HepG2 (cell line): Measurements from ENCODE around the gene WIPF3. TPM values are rescaled to one million over a fixed set of nuclear protein-coding genes. Genes with fewer than 3 reads are reported as not detected.

ENCODE experiments used
- ATAC-seq: fragments of 200-7000 bp; cut with Tn5 transposase; 3 replicates; pipeline ENCODE4 v1.9.1; 2020; ENCODE audit warnings: mild to moderate bottlenecking, moderate library complexity
- BruUV-seq: library from RNA; stranded (reverse); fragments of 400-500 nt; replicated peaks from 2 replicates; lab custom pipeline; 2021; lab: Mats Ljungman, UMichigan
- CTCF ChIA-PET: fragments of 300-600 bp; formaldehyde crosslinking; extraction: SDS; loops from one replicate; lab custom pipeline; 2021; ENCODE audit warnings: low total read pairs, inconsistent platforms, low intra/inter-chr PET ratio; lab: Yijun Ruan, JAX
- POLR2A ChIA-PET: fragments of 350-600 bp; sonication (Branson Sonifier 250); formaldehyde crosslinking; loops from one replicate; lab custom pipeline; 2020; ENCODE audit warnings: antibody characterized with exemption, inconsistent platforms; lab: Yijun Ruan, JAX
- DNase-seq: peaks from one replicate; pipeline ENCODE4 v3.0.0-alpha.2; 2015; ENCODE audit warnings: low spot score
- FAIRE-seq: peaks from 3 replicates; lab custom pipeline; 2011; peaks lifted over from hg19 to GRCh38; lab: Jason Lieb, UNC
- H2AFZ ChIP-seq: one replicate; pipeline ENCODE4 v1.6.1; 2011; ENCODE audit warnings: low read length, inconsistent platforms
- H3K27ac ChIP-seq: fragments of 300-600 bp; 3 replicates; pipeline ENCODE4 v1.8.0; 2011; ENCODE audit warnings: mixed run types, mild to moderate bottlenecking, mixed read lengths, low read length, inconsistent platforms; ENCODE audit not compliant: insufficient read depth; ENCODE audit errors: extremely low read length
- H3K27me3 ChIP-seq, 2 experiments: fragments of 200-600 bp in 1 of 2; 2 replicates in 1 of 2; 3 replicates in 1 of 2; pipeline versions ENCODE4 v1.6.0 to v1.8.0; 2011; ENCODE audit warnings: low read length in 2 of 2, mild to moderate bottlenecking in 2 of 2, moderate library complexity in 2 of 2, inconsistent platforms in 1 of 2; ENCODE audit not compliant: insufficient read depth in 2 of 2, control insufficient read depth in 1 of 2
- H3K36me3 ChIP-seq, 2 experiments: fragments of 200-600 bp in 1 of 2; replicated peaks in 1 of 2; 2 replicates in 1 of 2; 3 replicates in 1 of 2; pipeline versions ENCODE4 v1.5.1 to v1.8.0; 2011; ENCODE audit warnings: low read length in 2 of 2, inconsistent platforms in 1 of 2; ENCODE audit not compliant: insufficient read depth in 2 of 2, control insufficient read depth in 1 of 2
- H3K4me1 ChIP-seq: 2 replicates; pipeline ENCODE4 v1.5.1; 2012; ENCODE audit warnings: low read length, inconsistent platforms; ENCODE audit not compliant: insufficient read depth
- H3K4me2 ChIP-seq: 2 replicates; pipeline ENCODE4 v1.6.0; 2011; ENCODE audit warnings: low read depth, low read length, inconsistent platforms
- H3K4me3 ChIP-seq, 3 experiments: fragments of 200-600 bp in 1 of 3; sonication (generic), shearing (Covaris generic) in 1 of 3; replicated peaks in 1 of 3; 2 replicates each; pipeline ENCODE4 v1.5.1; 2011 to 2016; ENCODE audit warnings: low read length in 3 of 3, inconsistent platforms in 2 of 3, low read depth in 2 of 3, mild to moderate bottlenecking in 2 of 3, control low read depth in 1 of 3, mixed read lengths in 1 of 3; ENCODE audit not compliant: insufficient read depth in 1 of 3
- H3K79me2 ChIP-seq: one replicate; pipeline ENCODE4 v1.6.1; 2011; ENCODE audit warnings: low read length, inconsistent platforms; ENCODE audit not compliant: insufficient read depth
- H3K9ac ChIP-seq: 2 replicates; pipeline ENCODE4 v1.6.0; 2011; ENCODE audit warnings: mild to moderate bottlenecking, low read depth, low read length, inconsistent platforms; ENCODE audit not compliant: insufficient read depth
- H3K9me3 ChIP-seq: 2 replicates; pipeline ENCODE4 v1.5.1; 2012; ENCODE audit warnings: mild to moderate bottlenecking, low read length
- H4K20me1 ChIP-seq: 2 replicates; pipeline ENCODE4 v1.6.0; 2011; ENCODE audit warnings: inconsistent platforms, mild to moderate bottlenecking, low read length, moderate library complexity; ENCODE audit not compliant: insufficient read depth
- NFE2L1 ChIP-seq: sonication (generic); formaldehyde crosslinking; IDR thresholded peaks from 2 replicates; pipeline ENCODE4 v1.4.0; 2020; ENCODE audit warnings: missing genetic modification reagents, mild to moderate bottlenecking, borderline replicate concordance
- NR3C1 ChIP-seq: sonication (generic); formaldehyde crosslinking; IDR thresholded peaks from 2 replicates; pipeline ENCODE4 v1.4.0; 2020; ENCODE audit warnings: missing genetic modification reagents
- RARA ChIP-seq: IDR thresholded peaks from 2 replicates; pipeline ENCODE4 v1.6.1; 2016; ENCODE audit warnings: missing genetic modification reagents, missing compliant biosample characterization
- ZFY ChIP-seq: sonication (generic); formaldehyde crosslinking; IDR thresholded peaks from 2 replicates; pipeline ENCODE4 v1.4.0; 2020; ENCODE audit warnings: missing genetic modification reagents
- ZNF207 ChIP-seq: fragments of 450-650 bp; IDR thresholded peaks from 2 replicates; pipeline ENCODE4 v1.6.1; 2016; ENCODE audit warnings: antibody characterized with exemption, borderline replicate concordance
- ZNF317 ChIP-seq: sonication (generic); formaldehyde crosslinking; IDR thresholded peaks from 2 replicates; pipeline ENCODE4 v1.5.0; 2020; ENCODE audit warnings: mild to moderate bottlenecking, missing genetic modification reagents
- ZNF619 ChIP-seq: sonication (generic); formaldehyde crosslinking; IDR thresholded peaks from 2 replicates; pipeline ENCODE4 v1.4.0; 2020; ENCODE audit warnings: mild to moderate bottlenecking, missing genetic modification reagents
- WGBS: methylation state at CpG from one replicate; pipeline ENCODE4 v1.1.6; 2017; ENCODE audit warnings: low lambda C conversion rate; 5-methylcytosine and 5-hydroxymethylcytosine counted together
- in situ Hi-C: cut with HindIII; loops from 2 replicates; pipeline ENCODE4 v1.10.0; 2017; ENCODE audit warnings: low pct_unique_long_range_greater_than_20kb; ENCODE audit not compliant: extremely low pct_ligation_motif_present
- intact Hi-C: fragments of 100-400 bp; cut with micrococcal nuclease; formaldehyde crosslinking; loops from one replicate; pipeline ENCODE4 v1.10.0; 2022; ENCODE audit not compliant: unreplicated experiment
- polyA plus RNA-seq, 8 experiments: library from polyadenylated mRNA; depleted of rRNA in 3 of 8; stranded (reverse) in 7 of 8; unstranded in 1 of 8; fragments of >200 nt; fragmentation: Illumina TruSeq in 4 of 8; extraction: Trizol in 4 of 8; gene quantifications; 2 replicates each; pipeline versions ENCODE4 v1.2.1 to v1.2.3, GENCODE V29; 2011 to 2016; ENCODE audit warnings: low read depth in 4 of 8, missing spikeins in 1 of 8, mixed read lengths in 1 of 8; ENCODE audit not compliant: insufficient read depth in 1 of 8
- total RNA-seq, 5 experiments: library from RNA; depleted of rRNA; stranded (reverse); fragments of >200 nt; fragmentation: Illumina TruSeq; extraction: Trizol; gene quantifications; 2 replicates each; pipeline ENCODE4 v1.2.3, GENCODE V29; 2016; ENCODE audit warnings: low read depth in 1 of 5
- TF ChIP-seq, protein P1 (sequence below): sonication (generic); formaldehyde crosslinking; IDR thresholded peaks from 2 replicates; pipeline ENCODE4 v1.5.0; 2020; ENCODE audit warnings: mild to moderate bottlenecking, missing genetic modification reagents
- TF ChIP-seq, protein P2 (sequence below): sonication (generic); formaldehyde crosslinking; conservative IDR thresholded peaks from 2 replicates; pipeline ENCODE4 v1.8.1; 2023; ENCODE audit warnings: missing genetic modification reagents
- TF ChIP-seq, protein P3 (sequence below): sonication (generic); formaldehyde crosslinking; IDR thresholded peaks from 2 replicates; pipeline ENCODE4 v1.4.0; 2020; ENCODE audit warnings: missing genetic modification reagents
- TF ChIP-seq, protein P4 (sequence below): IDR thresholded peaks from 2 replicates; pipeline ENCODE4 v1.4.0; 2020; ENCODE audit warnings: mild to moderate bottlenecking, missing genetic modification reagents

Gene WIPF3
- total and polyA plus RNA-seq, 2 of the 13 experiments (the other 11 are each of a cell fraction or from before 2014, with no cell fraction given): 0.03 TPM; not detected in 1

DNA sequence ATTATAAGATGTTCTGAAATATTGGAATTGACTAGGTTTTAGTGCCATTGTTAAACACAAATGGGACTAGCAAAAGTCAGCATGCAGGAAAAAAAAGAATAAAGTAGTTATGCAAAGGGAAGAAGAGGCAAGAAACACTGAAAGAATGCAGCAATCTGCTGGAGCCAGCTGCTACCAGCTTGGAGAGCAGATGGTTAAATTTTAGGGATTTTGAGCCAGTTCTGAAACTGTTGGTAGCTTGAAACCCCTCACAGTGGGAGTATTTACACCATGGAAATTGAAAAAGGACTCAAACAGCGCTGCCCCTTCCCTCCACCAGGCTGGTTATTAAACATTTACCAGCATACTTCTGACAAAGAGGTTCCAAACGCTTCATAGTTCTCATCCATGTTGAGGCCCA lies 142.3 kb downstream of the WIPF3 start:
- intact Hi-C loops (no loop called here), in situ Hi-C loops (no loop called here)
- Histone ChIP-seq H3K27ac (no peak overlapping the region), H3K27me3 (no peaks in the 10 kb centered on the region), H3K4me2 (no peak overlapping the region), H3K9me3 (no peaks in the 10 kb centered on the region), H3K4me3 (no peak overlapping the region), H3K4me1 (no peaks in the 10 kb centered on the region), H3K79me2 (no peaks in the 10 kb centered on the region), H3K36me3 (peaks cover 40 to 74% of the 10 kb centered on the region in 2 experiments), H2AFZ (no peak overlapping the region), H3K9ac (no peak overlapping the region), H4K20me1 (peaks cover 6% of the 10 kb centered on the region; the same call in 1 of the 2 replicates)
- ATAC-seq: no peak
- WGBS: 89% methylated on average over 2 of the region's 2 CpGs
- ChIA-PET CTCF (no interaction called here), POLR2A (no interaction called here)
- TF ChIP-seq NFE2L1 (no peak), ZNF619 (no peak), NR3C1 (CRISPR knock-in tag) (no peak)
- TF ChIP-seq, protein P1, sequence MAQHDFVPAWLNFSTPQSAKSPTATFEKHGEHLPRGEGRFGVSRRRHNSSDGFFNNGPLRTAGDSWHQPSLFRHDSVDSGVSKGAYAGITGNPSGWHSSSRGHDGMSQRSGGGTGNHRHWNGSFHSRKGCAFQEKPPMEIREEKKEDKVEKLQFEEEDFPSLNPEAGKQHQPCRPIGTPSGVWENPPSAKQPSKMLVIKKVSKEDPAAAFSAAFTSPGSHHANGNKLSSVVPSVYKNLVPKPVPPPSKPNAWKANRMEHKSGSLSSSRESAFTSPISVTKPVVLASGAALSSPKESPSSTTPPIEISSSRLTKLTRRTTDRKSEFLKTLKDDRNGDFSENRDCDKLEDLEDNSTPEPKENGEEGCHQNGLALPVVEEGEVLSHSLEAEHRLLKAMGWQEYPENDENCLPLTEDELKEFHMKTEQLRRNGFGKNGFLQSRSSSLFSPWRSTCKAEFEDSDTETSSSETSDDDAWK (CRISPR knock-in tag): no peak
- no peak for FAIRE-seq
- DNase-seq: no peak
- BruUV-seq: no TSS peak

DNA sequence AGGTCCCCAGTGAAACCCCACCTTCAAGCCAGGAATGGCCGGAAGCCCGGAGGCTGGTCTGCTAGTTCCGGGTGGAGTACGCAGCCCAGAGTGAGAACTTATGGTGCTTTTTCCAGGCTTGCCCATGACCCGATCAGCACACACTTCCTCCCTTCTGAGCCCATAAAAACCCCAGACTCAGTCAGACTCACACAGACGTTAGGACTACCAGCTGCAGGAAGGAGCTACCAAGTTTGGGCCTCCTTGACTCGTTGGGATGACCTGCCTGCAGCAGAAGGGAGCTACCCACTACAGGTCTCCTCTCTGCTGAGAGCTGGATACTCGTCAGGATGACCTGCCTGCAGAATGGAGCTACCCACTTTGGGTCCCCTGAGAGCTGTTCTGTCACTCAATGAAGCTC lies 144.2 kb downstream of the WIPF3 start:
- intact Hi-C loops (no loop called here), in situ Hi-C loops (no loop called here)
- H3K4me3 ChIP-seq: no peak overlapping the region
- BruUV-seq: no TSS peak
- FAIRE-seq (no peak), DNase-seq (no peak), ATAC-seq (no peak)
- no peaks in the 10 kb centered on the region for H3K4me1 ChIP-seq
- peaks cover 6% of the 10 kb centered on the region; the same call in 1 of the 2 replicates for H4K20me1 ChIP-seq
- no peak overlapping the region for H3K4me2 ChIP-seq
- no peak overlapping the region for H3K27ac ChIP-seq
- no peak overlapping the region for H2AFZ ChIP-seq
- no peaks in the 10 kb centered on the region for H3K27me3 ChIP-seq
- no peak overlapping the region for H3K9ac ChIP-seq
- H3K9me3 ChIP-seq: no peaks in the 10 kb centered on the region
- peaks cover 38 to 84% of the 10 kb centered on the region in 2 experiments for H3K36me3 ChIP-seq
- POLR2A ChIA-PET: no interaction called here
- no peaks in the 10 kb centered on the region for H3K79me2 ChIP-seq
- CTCF ChIA-PET: no interaction called here
- WGBS: 96% methylated on average over 7 of the region's 8 CpGs
- TF ChIP-seq, protein P2, sequence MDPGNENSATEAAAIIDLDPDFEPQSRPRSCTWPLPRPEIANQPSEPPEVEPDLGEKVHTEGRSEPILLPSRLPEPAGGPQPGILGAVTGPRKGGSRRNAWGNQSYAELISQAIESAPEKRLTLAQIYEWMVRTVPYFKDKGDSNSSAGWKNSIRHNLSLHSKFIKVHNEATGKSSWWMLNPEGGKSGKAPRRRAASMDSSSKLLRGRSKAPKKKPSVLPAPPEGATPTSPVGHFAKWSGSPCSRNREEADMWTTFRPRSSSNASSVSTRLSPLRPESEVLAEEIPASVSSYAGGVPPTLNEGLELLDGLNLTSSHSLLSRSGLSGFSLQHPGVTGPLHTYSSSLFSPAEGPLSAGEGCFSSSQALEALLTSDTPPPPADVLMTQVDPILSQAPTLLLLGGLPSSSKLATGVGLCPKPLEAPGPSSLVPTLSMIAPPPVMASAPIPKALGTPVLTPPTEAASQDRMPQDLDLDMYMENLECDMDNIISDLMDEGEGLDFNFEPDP (CRISPR knock-in tag): no peak
- no peak for TF ChIP-seq ZNF317 (CRISPR knock-in tag)
- TF ChIP-seq, protein P3, sequence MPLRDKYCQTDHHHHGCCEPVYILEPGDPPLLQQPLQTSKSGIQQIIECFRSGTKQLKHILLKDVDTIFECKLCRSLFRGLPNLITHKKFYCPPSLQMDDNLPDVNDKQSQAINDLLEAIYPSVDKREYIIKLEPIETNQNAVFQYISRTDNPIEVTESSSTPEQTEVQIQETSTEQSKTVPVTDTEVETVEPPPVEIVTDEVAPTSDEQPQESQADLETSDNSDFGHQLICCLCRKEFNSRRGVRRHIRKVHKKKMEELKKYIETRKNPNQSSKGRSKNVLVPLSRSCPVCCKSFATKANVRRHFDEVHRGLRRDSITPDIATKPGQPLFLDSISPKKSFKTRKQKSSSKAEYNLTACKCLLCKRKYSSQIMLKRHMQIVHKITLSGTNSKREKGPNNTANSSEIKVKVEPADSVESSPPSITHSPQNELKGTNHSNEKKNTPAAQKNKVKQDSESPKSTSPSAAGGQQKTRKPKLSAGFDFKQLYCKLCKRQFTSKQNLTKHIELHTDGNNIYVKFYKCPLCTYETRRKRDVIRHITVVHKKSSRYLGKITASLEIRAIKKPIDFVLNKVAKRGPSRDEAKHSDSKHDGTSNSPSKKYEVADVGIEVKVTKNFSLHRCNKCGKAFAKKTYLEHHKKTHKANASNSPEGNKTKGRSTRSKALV (CRISPR knock-in tag): no peak
- TF ChIP-seq, protein P4, sequence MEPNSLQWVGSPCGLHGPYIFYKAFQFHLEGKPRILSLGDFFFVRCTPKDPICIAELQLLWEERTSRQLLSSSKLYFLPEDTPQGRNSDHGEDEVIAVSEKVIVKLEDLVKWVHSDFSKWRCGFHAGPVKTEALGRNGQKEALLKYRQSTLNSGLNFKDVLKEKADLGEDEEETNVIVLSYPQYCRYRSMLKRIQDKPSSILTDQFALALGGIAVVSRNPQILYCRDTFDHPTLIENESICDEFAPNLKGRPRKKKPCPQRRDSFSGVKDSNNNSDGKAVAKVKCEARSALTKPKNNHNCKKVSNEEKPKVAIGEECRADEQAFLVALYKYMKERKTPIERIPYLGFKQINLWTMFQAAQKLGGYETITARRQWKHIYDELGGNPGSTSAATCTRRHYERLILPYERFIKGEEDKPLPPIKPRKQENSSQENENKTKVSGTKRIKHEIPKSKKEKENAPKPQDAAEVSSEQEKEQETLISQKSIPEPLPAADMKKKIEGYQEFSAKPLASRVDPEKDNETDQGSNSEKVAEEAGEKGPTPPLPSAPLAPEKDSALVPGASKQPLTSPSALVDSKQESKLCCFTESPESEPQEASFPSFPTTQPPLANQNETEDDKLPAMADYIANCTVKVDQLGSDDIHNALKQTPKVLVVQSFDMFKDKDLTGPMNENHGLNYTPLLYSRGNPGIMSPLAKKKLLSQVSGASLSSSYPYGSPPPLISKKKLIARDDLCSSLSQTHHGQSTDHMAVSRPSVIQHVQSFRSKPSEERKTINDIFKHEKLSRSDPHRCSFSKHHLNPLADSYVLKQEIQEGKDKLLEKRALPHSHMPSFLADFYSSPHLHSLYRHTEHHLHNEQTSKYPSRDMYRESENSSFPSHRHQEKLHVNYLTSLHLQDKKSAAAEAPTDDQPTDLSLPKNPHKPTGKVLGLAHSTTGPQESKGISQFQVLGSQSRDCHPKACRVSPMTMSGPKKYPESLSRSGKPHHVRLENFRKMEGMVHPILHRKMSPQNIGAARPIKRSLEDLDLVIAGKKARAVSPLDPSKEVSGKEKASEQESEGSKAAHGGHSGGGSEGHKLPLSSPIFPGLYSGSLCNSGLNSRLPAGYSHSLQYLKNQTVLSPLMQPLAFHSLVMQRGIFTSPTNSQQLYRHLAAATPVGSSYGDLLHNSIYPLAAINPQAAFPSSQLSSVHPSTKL (CRISPR knock-in tag): no peak
- no peak for TF ChIP-seq ZNF207
- TF ChIP-seq RARA: no peak
- no peak for TF ChIP-seq ZFY (CRISPR knock-in tag)
